H1 (cell line): ENCODE data around the gene PSMB1. TPM values are rescaled to one million over a fixed set of nuclear protein-coding genes. Genes with fewer than 3 reads are reported as not detected.

Experiments
- CTCF ChIA-PET: fragments of 300-600 bp; sonication (Branson Sonifier 250); formaldehyde crosslinking; loops from one replicate; lab custom pipeline; 2021; ENCODE audit not compliant: partially characterized antibody; lab: Charles Lee
- POLR2A ChIA-PET: fragments of 300-600 bp; sonication (Branson Sonifier 250); formaldehyde crosslinking; loops from one replicate; lab custom pipeline; 2021; ENCODE audit warnings: inconsistent platforms; ENCODE audit not compliant: partially characterized antibody; lab: Charles Lee
- DNase-seq, 2 experiments: peaks; one replicate each; pipeline versions ENCODE4 v3.0.0 to v3.0.0-alpha.2; 2010 to 2022; ENCODE audit warnings: low spot score in 2 of 2, low read depth in 1 of 2, mixed read lengths in 1 of 2
- FAIRE-seq: peaks from 2 replicates; lab custom pipeline; 2011; peaks lifted over from hg19 to GRCh38; lab: Jason Lieb, UNC
- H2AFZ ChIP-seq: 2 replicates; pipeline ENCODE4 v1.8.1; 2012; ENCODE audit warnings: low read length, inconsistent platforms
- H2AK5ac ChIP-seq: 2 replicates; pipeline ENCODE4 v1.6.1; 2013; ENCODE audit warnings: low read depth, low read length
- H2BK120ac ChIP-seq: replicated peaks from 2 replicates; pipeline ENCODE3; 2013; ENCODE audit warnings: low read depth, low read length, inconsistent platforms
- H2BK12ac ChIP-seq: 2 replicates; pipeline ENCODE4 v1.6.1; 2013; ENCODE audit warnings: low read depth, low read length
- H2BK15ac ChIP-seq: 2 replicates; pipeline ENCODE4 v1.6.1; 2013; ENCODE audit warnings: low read length
- H2BK20ac ChIP-seq: 2 replicates; pipeline ENCODE4 v1.6.1; 2013; ENCODE audit warnings: low read length
- H2BK5ac ChIP-seq: 2 replicates; pipeline ENCODE4 v1.6.1; 2013; ENCODE audit warnings: low read depth, low read length
- H3K14ac ChIP-seq: 2 replicates; pipeline ENCODE4 v1.6.1; 2013; ENCODE audit warnings: inconsistent platforms; ENCODE audit not compliant: insufficient read length
- H3K18ac ChIP-seq: 2 replicates; pipeline ENCODE4 v1.6.1; 2013; ENCODE audit warnings: low read length; ENCODE audit errors: extremely low read depth
- H3K23ac ChIP-seq: 2 replicates; pipeline ENCODE4 v1.6.1; 2013; ENCODE audit warnings: inconsistent platforms; ENCODE audit not compliant: insufficient read length
- H3K23me2 ChIP-seq: 2 replicates; pipeline ENCODE4 v1.6.1; 2013; ENCODE audit warnings: low read depth, low read length
- H3K27ac ChIP-seq: 2 replicates; pipeline ENCODE4 v1.6.1; 2011; ENCODE audit warnings: low read depth, low read length, inconsistent platforms
- H3K27me3 ChIP-seq, 4 experiments: replicated peaks in 1 of 4; 1 replicate in 1 of 4; 2 replicates in 3 of 4; pipeline versions ENCODE4 v1.6.1 to v1.8.1; 2011 to 2013; ENCODE audit warnings: low read length in 3 of 4, mild to moderate bottlenecking in 3 of 4, inconsistent platforms in 2 of 4, mixed read lengths in 2 of 4, moderate library complexity in 1 of 4; ENCODE audit not compliant: control insufficient read depth in 3 of 4, insufficient read depth in 3 of 4; ENCODE audit errors: extremely low read depth in 1 of 4
- H3K36me3 ChIP-seq, 4 experiments: 2 replicates each; pipeline versions ENCODE4 v1.6.1 to v1.8.1; 2011 to 2013; ENCODE audit warnings: mild to moderate bottlenecking in 4 of 4, low read length in 3 of 4, moderate library complexity in 2 of 4, control low read depth in 1 of 4, inconsistent platforms in 1 of 4; ENCODE audit not compliant: insufficient read depth in 4 of 4, control insufficient read depth in 2 of 4
- H3K4ac ChIP-seq: replicated peaks from 2 replicates; pipeline ENCODE3; 2013; ENCODE audit warnings: low read length, low read depth, mixed read lengths, inconsistent platforms; ENCODE audit not compliant: insufficient read length
- H3K4me1 ChIP-seq, 4 experiments: replicated peaks in 1 of 4; 1 replicate in 1 of 4; 2 replicates in 3 of 4; pipeline versions ENCODE4 v1.6.1 to v1.8.1; 2011 to 2013; ENCODE audit warnings: low read length in 3 of 4, inconsistent platforms in 2 of 4, mixed read lengths in 1 of 4; ENCODE audit not compliant: insufficient read depth in 4 of 4, control insufficient read depth in 3 of 4
- H3K4me2 ChIP-seq, 2 experiments: 2 replicates each; pipeline versions ENCODE4 v1.6.1 to v1.8.1; 2011 to 2013; ENCODE audit warnings: low read depth in 2 of 2, low read length in 2 of 2, control low read depth in 1 of 2, inconsistent platforms in 1 of 2, mild to moderate bottlenecking in 1 of 2; ENCODE audit not compliant: insufficient read depth in 1 of 2
- H3K4me3 ChIP-seq, 4 experiments: fragments of 200-600, 300-600 bp in 1 of 4; sonication (generic), shearing (Covaris generic), sonication (Bioruptor Twin) in 1 of 4; 2 replicates each; pipeline versions ENCODE4 v1.5.1 to v1.8.1; 2011 to 2016; ENCODE audit warnings: low read length in 4 of 4, low read depth in 3 of 4, control low read depth in 2 of 4, inconsistent platforms in 2 of 4, mild to moderate bottlenecking in 2 of 4, mixed read lengths in 1 of 4, moderate library complexity in 1 of 4; ENCODE audit not compliant: insufficient read depth in 2 of 4; ENCODE audit errors: extremely low read depth in 1 of 4
- H3K56ac ChIP-seq: replicated peaks from 2 replicates; pipeline ENCODE3; 2013; ENCODE audit warnings: low read depth, mild to moderate bottlenecking, mixed read lengths, low read length, inconsistent platforms; ENCODE audit not compliant: insufficient read length
- H3K79me1 ChIP-seq: 2 replicates; pipeline ENCODE4 v1.6.1; 2013; ENCODE audit warnings: low read depth, low read length, control low read depth
- H3K79me2 ChIP-seq, 2 experiments: 2 replicates each; pipeline versions ENCODE4 v1.6.1 to v1.8.1; 2012 to 2013; ENCODE audit warnings: low read length in 2 of 2, mild to moderate bottlenecking in 2 of 2, inconsistent platforms in 1 of 2; ENCODE audit not compliant: insufficient read depth in 2 of 2, control insufficient read depth in 1 of 2
- H3K9ac ChIP-seq, 4 experiments: replicated peaks in 1 of 4; 1 replicate in 1 of 4; 2 replicates in 3 of 4; pipeline versions ENCODE4 v1.6.1 to v1.8.1; 2011 to 2013; ENCODE audit warnings: low read depth in 3 of 4, low read length in 3 of 4, control low read depth in 2 of 4, mild to moderate bottlenecking in 2 of 4, moderate library complexity in 2 of 4, inconsistent platforms in 1 of 4; ENCODE audit errors: extremely low read depth in 1 of 4
- H3K9me3 ChIP-seq, 2 experiments: 2 replicates each; pipeline versions ENCODE4 v1.6.1 to v1.8.1; 2012 to 2013; ENCODE audit warnings: mild to moderate bottlenecking in 2 of 2, moderate library complexity in 2 of 2, control low read depth in 1 of 2, inconsistent platforms in 1 of 2, low read depth in 1 of 2, low read length in 1 of 2, mixed read lengths in 1 of 2; ENCODE audit not compliant: insufficient read depth in 2 of 2
- H4K20me1 ChIP-seq, 2 experiments: replicated peaks in 1 of 2; 2 replicates each; pipeline versions ENCODE3 to v1.8.1; 2011 to 2013; ENCODE audit warnings: inconsistent platforms in 2 of 2, low read length in 2 of 2, mild to moderate bottlenecking in 1 of 2; ENCODE audit not compliant: insufficient read depth in 2 of 2, control insufficient read depth in 1 of 2
- H4K5ac ChIP-seq: 2 replicates; pipeline ENCODE4 v1.6.1; 2013; ENCODE audit warnings: low read length, low read depth, mixed read lengths, inconsistent platforms; ENCODE audit not compliant: insufficient read length
- H4K8ac ChIP-seq: 2 replicates; pipeline ENCODE4 v1.8.0; 2013; ENCODE audit warnings: mild to moderate bottlenecking, moderate library complexity, low read length, inconsistent platforms; ENCODE audit not compliant: insufficient read depth; ENCODE audit errors: extremely low read depth
- H4K91ac ChIP-seq: replicated peaks from 2 replicates; pipeline ENCODE3; 2013; ENCODE audit warnings: low read length, mixed read lengths, inconsistent platforms; ENCODE audit not compliant: insufficient read length
- CBX8 ChIP-seq: fragments of 300-800, 300-1000 bp; sonication (generic); IDR thresholded peaks from 2 replicates; pipeline ENCODE4 v1.7.1; 2016; ENCODE audit warnings: low read depth, low read length, borderline replicate concordance
- CREB1 ChIP-seq: IDR thresholded peaks from 2 replicates; pipeline ENCODE4 v1.6.1; 2012; ENCODE audit warnings: inconsistent platforms
- KDM1A ChIP-seq: fragments of 200-600, 300-600 bp; sonication (generic); IDR thresholded peaks from 2 replicates; pipeline ENCODE4 v1.7.1; 2016; ENCODE audit warnings: mild to moderate bottlenecking, low read length, borderline replicate concordance
- MAX ChIP-seq: IDR thresholded peaks from 2 replicates; pipeline ENCODE4 v1.6.1; 2012; ENCODE audit warnings: inconsistent platforms
- SP2 ChIP-seq: IDR thresholded peaks from 2 replicates; pipeline ENCODE4 v1.6.1; 2012; ENCODE audit warnings: mild to moderate bottlenecking, low read length, inconsistent platforms
- SP4 ChIP-seq: IDR thresholded peaks from 2 replicates; pipeline ENCODE4 v1.6.1; 2012; ENCODE audit warnings: low read length, inconsistent platforms
- TAF7 ChIP-seq: optimal IDR thresholded peaks from 2 replicates; pipeline ENCODE3; 2011; ENCODE audit warnings: low read depth, mild to moderate bottlenecking, inconsistent platforms, low read length, moderate library complexity, borderline replicate concordance
- YY1 ChIP-seq: IDR thresholded peaks from 2 replicates; pipeline ENCODE4 v1.6.1; 2011; ENCODE audit warnings: low read depth, mild to moderate bottlenecking, low read length
- WGBS, 2 experiments: shearing (Covaris generic) in 1 of 2; methylation state at CpG; one replicate each; pipeline versions ENCODE4 v1.1.6 to v1.1.7; 2013 to 2015; ENCODE audit warnings: low lambda C conversion rate in 2 of 2, mixed read lengths in 2 of 2, inconsistent platforms in 1 of 2, low coverage in 1 of 2, missing lambda C conversion rate in 1 of 2; ENCODE audit not compliant: insufficient replicate concordance in 2 of 2, insufficient coverage in 1 of 2, insufficient read length in 1 of 2; ENCODE audit errors: extremely low coverage in 1 of 2, missing lambda C conversion rate in 1 of 2; 5-methylcytosine and 5-hydroxymethylcytosine counted together
- long read RNA-seq, 2 experiments: library from RNA in 1 of 2; library from capped mRNA in 1 of 2; stranded (forward); transcript quantifications; one replicate each; pipeline ENCODE4 v2.0.0, GENCODE V29; 2021; ENCODE audit warnings: inconsistent platforms in 1 of 2
- polyA minus RNA-seq, 3 experiments: library from RNA; depleted of rRNA, polyadenylated mRNA; stranded (reverse); fragments of >200 nt; gene quantifications; 1 replicate in 2 of 3; 2 replicates in 1 of 3; pipeline ENCODE4 v1.2.3, GENCODE V29; 2011
- polyA plus RNA-seq, 7 experiments: library from polyadenylated mRNA; depleted of rRNA in 3 of 7; stranded (reverse) in 5 of 7; unstranded in 2 of 7; fragments of >200 nt in 5 of 7; fragments of 200-250 nt in 2 of 7; gene quantifications; 1 replicate in 5 of 7; 2 replicates in 1 of 7; 4 replicates in 1 of 7; pipeline versions ENCODE4 v1.2.1 to v1.2.3, GENCODE V29; 2011 to 2013; ENCODE audit warnings: missing spikeins in 2 of 7, mixed read lengths in 2 of 7
- total RNA-seq: library from RNA; stranded (reverse); fragmentation: NEBNext Ultra II Directional; extraction: Animal tissue kit (Norgen Biotek cat#: 25700); gene quantifications from 2 replicates; pipeline ENCODE4 v1.2.1, GENCODE V29; 2021

Gene PSMB1
- total RNA-seq (232 and 237 TPM in 2 replicates), polyA plus RNA-seq (2011; rRNA removed) (441 and 609 TPM in 2 replicates), polyA minus RNA-seq (2011; rRNA and poly(A)+ RNA removed) (282 and 298 TPM in 2 replicates)
- polyA plus RNA-seq (2011; cell fraction: cytosol; rRNA removed) = 515 TPM
- 254 TPM for polyA plus RNA-seq (2011; cell fraction: nucleus; rRNA removed)
- 340 to 444 TPM (median 382 TPM) in 4 replicates for polyA plus RNA-seq (2012, experiment 1 of 2)
- 140 TPM for polyA plus RNA-seq (2012, experiment 2 of 2)
- 282 TPM for polyA plus RNA-seq (2013, experiment 1 of 2)
- polyA plus RNA-seq (2013, experiment 2 of 2) = 275 TPM
- 151 TPM for polyA minus RNA-seq (2011; cell fraction: cytosol; rRNA and poly(A)+ RNA removed)
- polyA minus RNA-seq (2011; cell fraction: nucleus; rRNA and poly(A)+ RNA removed) = 54.8 TPM
- long read RNA-seq, experiment 1, transcript PSMB1-202 (5 exons, 1,939 nt) = minor isoform, 10 of 396 reads
- long read RNA-seq, experiment 1, transcript PSMB1-201 (6 exons, 928 nt) = major isoform, 300 of 396 reads
- long read RNA-seq, experiment 1, partial matches to known transcripts = 36 of 396 reads
- long read RNA-seq, experiment 1, other reads (novel, unspliced or antisense) = 50 of 396 reads
- long read RNA-seq, experiment 2, transcript PSMB1-201 (6 exons, 928 nt) = major isoform, 830 of 839 reads
- long read RNA-seq, experiment 2, partial matches to known transcripts = 0 of 839 reads
- long read RNA-seq, experiment 2, other reads (novel, unspliced or antisense) = 7 of 839 reads

- Histone ChIP-seq H3K27ac (peak within 1 kb of the TSS; percentile 97), H2AK5ac (no peak within 1 kb of the TSS), H3K9me3 (no peaks in the 10 kb centered on the region), H3K18ac (peak within 1 kb of the TSS; percentile 60; the same call in 1 of the 2 replicates), H2BK5ac (peak within 1 kb of the TSS; percentile 63), H4K91ac (peak within 1 kb of the TSS; percentile 58), H4K20me1 (peaks cover 3 to 7% of the 10 kb centered on the region in 2 experiments), H4K5ac (peak within 1 kb of the TSS; percentile 69), H2AFZ (peak within 1 kb of the TSS; percentile 98), H3K27me3 (no peaks in the 10 kb centered on the region), H3K4me3 (peak within 1 kb of the TSS; percentile 98 to 99 (median 99)), H2BK120ac (peak within 1 kb of the TSS; percentile 48), H3K9ac (peak within 1 kb of the TSS; percentile 95 to 98 (median 96)), H2BK15ac (no peak within 1 kb of the TSS), H3K4me2 (peak within 1 kb of the TSS; percentile 94 to 97), H2BK20ac (no peak within 1 kb of the TSS), H3K23me2 (peaks cover 5% of the 10 kb centered on the region), H2BK12ac (peak within 1 kb of the TSS; percentile 5; the same call in 1 of the 2 replicates), H3K14ac (no peak within 1 kb of the TSS), H3K23ac (no peak within 1 kb of the TSS), H3K36me3 (peaks cover 3 to 11% (median 7%) of the 10 kb centered on the region in 4 experiments; a peak in 7 of 8 replicates), H4K8ac (peak within 1 kb of the TSS; percentile 98; the same call in 1 of the 2 replicates), H3K4ac (no peak within 1 kb of the TSS), H3K56ac (peak within 1 kb of the TSS; percentile 60), H3K4me1 (peaks cover 0 to 3% (median 0%) of the 10 kb centered on the region in 4 experiments; a peak in 3 of 7 replicates), H3K79me1 (peaks cover 4% of the 10 kb centered on the region), H3K79me2 (peaks cover 40 to 84% of the 10 kb centered on the region in 2 experiments)
- DNase-seq = peak; percentile 75 to 89
- WGBS, 2 experiments = 1% methylated on average over 41 of the region's 41 CpGs; no CpG with 5 or more reads in 1 of the 2 experiments
- no peak for FAIRE-seq
- ChIA-PET CTCF (interaction anchor here (0.6 to 3.0 kb wide), 4 partner anchors 22 to 58 kb away, joined by 3 to 12 read pairs (median 4); partner anchors contain the start of gene PDCD2), POLR2A (interaction anchor here (0.7 to 5.8 kb wide), 11 partner anchors 11 to 801 kb away, joined by 3 to 37 read pairs (median 3); partner anchors contain the start of genes DLL1, DYNLT2, ERMARD and PDCD2)
- TF ChIP-seq SP2 (peak; percentile 89), KDM1A (no peak), SP4 (no peak), YY1 (peak; percentile 90), TAF7 (peak; percentile 24), CBX8 (no peak), CREB1 (peak; percentile 91), MAX (peak; percentile 60; the same call in 1 of the 2 replicates)
Measured at GRCh38 chr6:170552765-170553533, at the start of gene PSMB1. TSS of gene PSMB1 (minus strand) at chr6:170553307. CDS start at chr6:170553242, 65 bp downstream.
